ENCODE results near the gene OLFM2.
"Not testable (repeated sequence)": the region's sequence is repeated elsewhere in the genome, so short reads cannot be mapped to it uniquely, and the experiment has no call there.

The OLFM2 gene

GRCh38 chr19:9861503-9861902 is 74.8 kb downstream of the OLFM2 start:
- ATAC-seq = no peak

GRCh38 chr19:9860407-9860806 is 75.9 kb downstream of the OLFM2 start:
- DNase-seq (no peak), ATAC-seq (no peak)

More at GRCh38 chr19:9861503-9861902, 74.8 kb downstream of the OLFM2 start:
- no peak for DNase-seq

GRCh38 chr19:9858766-9859165 is 77.5 kb downstream of the OLFM2 start:
- DNase-seq = no peak

GRCh38 chr19:9857920-9858746 is 78.2 kb downstream of the OLFM2 start:
- DNase-seq (no peak), ATAC-seq (peak; percentile 68)

More at GRCh38 chr19:9858766-9859165, 77.5 kb downstream of the OLFM2 start:
- ATAC-seq = no peak

- ATAC-seq (no peak), DNase-seq (no peak)
Observed at GRCh38 chr19:9857076-9857721, 79.1 kb downstream of the OLFM2 start.

- DNase-seq (no peak), ATAC-seq (no peak)
Observed at GRCh38 chr19:9856609-9857008, 79.7 kb downstream of the OLFM2 start.

GRCh38 chr19:9854282-9854846 is 82.0 kb downstream of the OLFM2 start:
- DNase-seq (no peak), ATAC-seq (no peak)

GRCh38 chr19:9850235-9850959 is 85.9 kb downstream of the OLFM2 start:
- no peak for ATAC-seq
- DNase-seq = no peak

- ATAC-seq (no peak), DNase-seq (no peak)
Observed at GRCh38 chr19:9849791-9850190, 86.5 kb downstream of the OLFM2 start.

GRCh38 chr19:9848762-9849161 is 87.6 kb downstream of the OLFM2 start:
- DNase-seq (no peak), ATAC-seq (no peak)

GRCh38 chr19:9848060-9848459 is 88.3 kb downstream of the OLFM2 start:
- DNase-seq (no peak), ATAC-seq (no peak)

- peak; percentile 65 for DNase-seq
- ATAC-seq = peak; percentile 70
Observed at GRCh38 chr19:9847087-9847671, 89.1 kb downstream of the OLFM2 start.

- not testable (repeated sequence) for ATAC-seq, DNase-seq
Observed at GRCh38 chr19:9843626-9844273, 92.6 kb downstream of the OLFM2 start.

- DNase-seq = no peak
- ATAC-seq = no peak
Observed at GRCh38 chr19:9842834-9843625, 93.3 kb downstream of the OLFM2 start.

- no peak for DNase-seq
- ATAC-seq = no peak
Observed at GRCh38 chr19:9839415-9839814, 96.9 kb downstream of the OLFM2 start.

- ATAC-seq = no peak
- DNase-seq = no peak
Observed at GRCh38 chr19:9838324-9838723, 98.0 kb downstream of the OLFM2 start.

GRCh38 chr19:9836021-9836420 is 100.3 kb downstream of the OLFM2 start:
- no peak for ATAC-seq

GRCh38 chr19:9835507-9835949 is 100.8 kb downstream of the OLFM2 start:
- peak; percentile 3 for ATAC-seq
- no peak for DNase-seq

More at GRCh38 chr19:9836021-9836420, 100.3 kb downstream of the OLFM2 start:
- no peak for DNase-seq

GRCh38 chr19:9834726-9835506 is 101.4 kb downstream of the OLFM2 start, which contains the start of gene PIN1:
PIN1 (plus strand) TSS chr19:9835318; CDS start chr19:9835345, 27 bp downstream.
- DNase-seq (peak; percentile 99), ATAC-seq (peak; percentile 99)

GRCh38 chr19:9834307-9834725 is 102.0 kb downstream of the OLFM2 start:
- ATAC-seq (no peak), DNase-seq (no peak)
